Fibroblast of pulmonary artery (primary cell): Measurements from ENCODE around the gene DOK4.

Experiments used
- DNase-seq: peaks from one replicate; pipeline ENCODE4 v3.0.0-alpha.2; 2010; ENCODE audit warnings: low read depth
- H3K4me3 ChIP-seq: replicated peaks from 2 replicates; pipeline ENCODE4 v1.5.1; 2011; ENCODE audit warnings: low read depth, mild to moderate bottlenecking, control low read depth, low read length, moderate library complexity
- TF ChIP-seq, protein P1 (sequence below): IDR thresholded peaks from 2 replicates; pipeline ENCODE4 v1.5.1; 2011; ENCODE audit warnings: mild to moderate bottlenecking, control low read depth, low read length, inconsistent platforms; ENCODE audit errors: missing control alignments

DOK4 gene

DNA sequence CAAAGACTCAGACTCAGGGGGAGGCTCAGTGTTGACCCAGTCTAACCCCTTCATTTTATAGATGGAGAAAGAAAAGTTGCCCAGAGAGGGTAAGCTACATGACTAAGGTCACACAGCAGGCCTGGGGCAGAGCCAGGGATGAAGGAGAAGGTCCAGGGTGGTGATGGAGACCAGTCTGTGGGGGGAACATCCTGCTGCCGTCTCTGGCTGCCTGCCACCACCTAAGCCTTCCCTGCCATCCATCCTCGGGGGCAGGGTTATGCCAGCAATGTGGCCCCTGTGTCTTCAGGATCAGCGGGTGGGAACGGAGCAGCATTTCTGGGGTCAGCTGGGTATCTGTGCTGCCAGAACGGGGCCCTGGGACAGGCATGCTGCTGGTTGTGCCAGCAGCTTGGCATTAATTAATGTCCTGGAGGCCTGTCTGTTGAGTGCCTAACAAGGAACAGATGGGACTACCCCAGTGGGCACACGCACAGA, 5.5 kb downstream of the DOK4 start:
- DNase-seq: no peak
- no peak overlapping the region for H3K4me3 ChIP-seq
- TF ChIP-seq, protein P1, sequence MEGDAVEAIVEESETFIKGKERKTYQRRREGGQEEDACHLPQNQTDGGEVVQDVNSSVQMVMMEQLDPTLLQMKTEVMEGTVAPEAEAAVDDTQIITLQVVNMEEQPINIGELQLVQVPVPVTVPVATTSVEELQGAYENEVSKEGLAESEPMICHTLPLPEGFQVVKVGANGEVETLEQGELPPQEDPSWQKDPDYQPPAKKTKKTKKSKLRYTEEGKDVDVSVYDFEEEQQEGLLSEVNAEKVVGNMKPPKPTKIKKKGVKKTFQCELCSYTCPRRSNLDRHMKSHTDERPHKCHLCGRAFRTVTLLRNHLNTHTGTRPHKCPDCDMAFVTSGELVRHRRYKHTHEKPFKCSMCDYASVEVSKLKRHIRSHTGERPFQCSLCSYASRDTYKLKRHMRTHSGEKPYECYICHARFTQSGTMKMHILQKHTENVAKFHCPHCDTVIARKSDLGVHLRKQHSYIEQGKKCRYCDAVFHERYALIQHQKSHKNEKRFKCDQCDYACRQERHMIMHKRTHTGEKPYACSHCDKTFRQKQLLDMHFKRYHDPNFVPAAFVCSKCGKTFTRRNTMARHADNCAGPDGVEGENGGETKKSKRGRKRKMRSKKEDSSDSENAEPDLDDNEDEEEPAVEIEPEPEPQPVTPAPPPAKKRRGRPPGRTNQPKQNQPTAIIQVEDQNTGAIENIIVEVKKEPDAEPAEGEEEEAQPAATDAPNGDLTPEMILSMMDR: no peak

DNA sequence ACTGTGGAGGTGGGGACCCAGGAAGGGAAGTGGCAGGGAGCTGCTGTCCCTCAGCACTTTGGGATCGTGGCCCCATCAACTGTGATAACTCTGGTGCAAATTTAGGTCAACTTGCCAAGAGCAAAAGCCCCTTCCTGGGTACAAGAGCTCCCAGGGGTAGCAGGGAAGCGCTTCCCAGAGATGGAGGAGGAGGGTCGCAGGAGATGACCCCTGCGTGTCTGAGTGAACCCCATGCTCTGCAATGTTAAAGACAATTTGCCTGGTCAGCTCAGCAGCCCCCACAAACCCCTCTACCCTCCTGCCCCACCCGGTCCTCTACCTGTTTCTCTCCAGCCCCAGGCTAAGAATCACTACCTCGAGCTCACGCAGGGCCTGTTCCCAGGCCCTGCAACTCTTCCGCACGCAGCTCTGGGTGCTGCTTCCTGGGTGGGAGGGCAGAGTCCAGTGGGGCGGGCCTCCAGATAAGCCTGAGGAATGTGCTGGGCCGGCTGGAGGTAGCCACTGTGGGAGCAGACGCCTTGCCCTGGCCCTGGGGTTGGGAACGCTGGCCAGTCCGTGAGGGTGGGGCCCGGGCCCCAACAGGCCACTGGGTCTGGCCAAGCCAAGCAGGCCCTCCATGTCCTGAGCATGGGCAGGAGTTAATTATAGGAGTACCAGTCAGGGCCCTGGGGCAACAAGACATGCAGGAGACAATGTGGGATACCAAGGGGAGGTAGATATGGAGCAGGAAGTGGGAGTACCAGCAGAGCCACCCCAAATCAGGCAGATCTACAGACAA, 6.1 kb downstream of the DOK4 start:
- TF ChIP-seq, protein P1: no peak
- peak overlapping the region; percentile 63 for H3K4me3 ChIP-seq
- peak; percentile 79 for DNase-seq

DNA sequence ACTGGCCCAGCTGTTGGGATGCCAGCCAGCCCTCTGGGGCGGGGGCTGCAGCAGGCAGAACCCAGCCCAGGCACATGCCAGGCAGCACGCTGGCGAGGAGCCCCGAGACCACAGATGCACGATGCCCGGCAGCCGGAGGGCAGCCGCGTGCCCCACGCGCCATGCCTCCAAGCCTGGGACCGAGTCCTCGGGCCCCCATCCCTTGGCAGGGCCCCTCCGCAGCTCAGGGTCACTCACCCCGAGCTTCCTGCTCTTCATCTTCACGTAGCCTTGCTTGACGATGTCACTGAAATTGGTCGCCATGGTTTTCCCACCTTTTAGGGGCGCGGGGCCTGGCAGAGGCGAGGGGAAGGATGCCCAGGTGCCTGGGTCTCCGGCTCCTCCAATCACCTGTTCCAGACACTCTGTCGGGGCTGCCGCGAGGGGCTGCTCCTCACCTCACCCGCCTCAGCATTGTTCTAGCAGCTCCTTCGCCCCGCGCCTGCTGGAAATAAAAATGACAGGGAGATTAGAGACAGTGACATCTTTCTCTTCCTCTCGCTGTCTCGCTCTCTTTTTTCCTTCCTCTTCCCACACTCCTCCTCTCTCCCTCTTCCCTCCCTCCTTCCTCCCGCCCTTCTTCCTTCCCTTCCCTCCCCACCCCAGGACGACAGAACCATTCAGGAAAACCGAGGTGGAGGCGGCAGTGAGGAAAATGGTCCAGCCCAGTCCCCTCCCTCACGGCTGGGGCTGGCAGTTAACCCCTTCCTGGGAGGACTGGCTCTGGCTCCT, 6.9 kb downstream of the DOK4 start:
- TF ChIP-seq, protein P1: no peak
- H3K4me3 ChIP-seq: peak overlapping the region; percentile 63
- peak; percentile 78 for DNase-seq

DNA sequence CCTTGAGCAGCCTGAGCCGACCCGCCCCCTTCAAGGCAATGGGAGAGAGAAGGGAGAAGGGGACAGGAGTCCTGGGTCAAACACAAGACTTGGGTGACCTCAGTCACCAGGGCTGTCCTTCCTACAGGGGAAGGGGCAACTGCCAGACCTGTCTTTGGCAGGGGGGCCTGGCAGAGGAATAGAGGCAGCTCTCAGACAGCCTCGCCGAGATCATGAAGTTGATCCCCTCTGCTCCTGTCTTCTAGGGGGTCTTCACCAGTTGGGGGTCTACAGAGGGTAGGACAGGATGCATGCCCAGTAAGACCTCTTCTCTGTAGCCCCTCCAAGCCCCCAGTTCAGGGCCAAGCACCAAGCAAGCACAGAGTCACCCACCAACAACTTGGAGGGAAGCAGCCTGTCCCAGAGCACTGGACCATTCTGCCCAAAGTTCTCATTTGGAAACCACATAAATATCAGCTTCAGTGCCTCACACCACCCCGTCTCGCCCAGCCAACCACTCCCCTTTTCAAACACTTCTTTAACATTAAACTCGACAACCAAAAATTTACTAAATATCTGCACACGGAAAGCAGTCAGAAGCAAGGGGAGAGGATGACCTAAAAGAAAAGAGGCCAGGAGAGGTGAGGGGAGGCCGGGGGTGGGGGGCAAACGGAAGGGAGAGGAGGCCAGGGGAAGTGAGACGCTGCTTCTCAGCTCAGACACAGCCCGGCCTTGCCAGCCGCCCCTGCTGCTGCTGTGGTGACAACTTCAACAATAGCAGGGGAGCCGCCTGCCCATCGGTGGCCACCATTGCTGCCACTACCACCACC, 7.7 kb downstream of the DOK4 start:
- TF ChIP-seq, protein P1: no peak
- DNase-seq: no peak
- H3K4me3 ChIP-seq: peak overlapping the region; percentile 63

DNA sequence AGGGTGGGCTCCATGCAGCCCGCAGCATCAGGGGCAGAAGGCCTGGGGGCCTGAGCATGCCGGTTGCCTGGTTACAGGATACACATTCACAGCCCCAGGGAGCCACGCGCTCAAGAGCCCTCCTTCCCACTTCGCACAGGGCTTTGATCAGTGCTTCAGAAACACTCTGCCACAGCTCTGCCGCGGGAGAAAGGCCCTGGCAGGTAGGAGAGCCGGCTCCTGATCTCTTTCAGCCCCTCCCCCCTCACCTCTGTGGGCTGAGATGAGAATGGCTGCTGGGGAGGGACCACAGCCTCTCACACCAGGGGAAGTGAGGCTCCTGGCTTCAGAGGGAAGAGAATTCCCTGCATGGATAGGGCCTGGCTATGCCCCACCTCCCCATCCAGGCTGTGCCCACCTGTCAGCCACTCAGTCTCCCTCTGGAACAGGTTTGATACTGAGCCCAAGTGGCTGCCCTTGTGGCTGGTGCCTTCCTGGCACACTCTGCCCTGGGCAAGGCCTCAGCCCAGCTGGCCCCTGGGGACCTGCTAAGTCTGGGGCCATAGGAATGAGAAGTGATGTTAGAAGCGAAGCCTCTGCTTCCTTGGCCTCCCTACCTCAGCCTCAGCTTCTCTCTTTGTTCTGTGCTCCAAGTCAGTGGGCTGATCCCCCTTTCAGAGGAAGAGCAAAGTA, 8.6 kb downstream of the DOK4 start:
- no peak for DNase-seq
- H3K4me3 ChIP-seq: no peak overlapping the region
- TF ChIP-seq, protein P1: no peak
